Activated naive CD4-positive, alpha-beta T cell treated with anti-CD3 and anti-CD28 coated beads, Interleukin-2, amount 50 U/mL, for 24 hours (primary cell): ENCODE results near the gene ANKRD24.
"Not testable (repeated sequence)": the region's sequence is repeated elsewhere in the genome, so short reads cannot be mapped to it uniquely, and the experiment has no call there.

ENCODE experiments used
- H3K27ac Mint-ChIP-seq: one replicate; pipeline ENCODE4 v1.8.0; 2021; ENCODE audit warnings: mild to moderate bottlenecking, mixed read lengths
- H3K27me3 Mint-ChIP-seq: one replicate; pipeline ENCODE4 v1.8.0; 2021; ENCODE audit warnings: mixed read lengths
- H3K36me3 Mint-ChIP-seq: one replicate; pipeline ENCODE4 v1.8.0; 2021; ENCODE audit warnings: mixed read lengths
- H3K4me1 Mint-ChIP-seq: one replicate; pipeline ENCODE4 v1.8.0; 2021; ENCODE audit warnings: mixed read lengths
- H3K4me3 Mint-ChIP-seq: one replicate; pipeline ENCODE4 v1.8.0; 2021; ENCODE audit warnings: mild to moderate bottlenecking, mixed read lengths
- H3K9me3 Mint-ChIP-seq: one replicate; pipeline ENCODE4 v1.8.0; 2021; ENCODE audit warnings: mixed read lengths

ANKRD24 gene

DNA sequence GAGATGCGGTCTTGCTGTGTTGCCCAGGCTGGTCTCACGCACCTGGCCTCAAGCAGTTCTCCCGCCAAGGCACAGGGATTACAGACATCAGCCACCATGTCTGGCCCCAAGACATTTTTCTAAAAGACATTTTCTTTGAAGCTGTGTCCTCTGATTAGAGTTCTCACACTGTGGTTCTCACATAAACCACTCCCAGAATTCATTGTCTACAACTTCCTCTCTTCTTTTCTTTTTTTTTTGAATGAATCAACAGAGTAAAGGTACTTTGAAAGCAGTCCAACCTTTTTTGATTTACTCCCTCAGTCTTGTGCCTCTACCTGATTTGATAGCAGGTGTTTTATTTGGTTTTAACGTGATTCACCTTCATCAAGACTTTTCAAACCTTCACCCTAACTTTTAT, 82.3 kb downstream of the ANKRD24 start:
- H3K27me3 Mint-ChIP-seq: no peaks in the 10 kb centered on the region
- H3K4me1 Mint-ChIP-seq: peaks cover 32% of the 10 kb centered on the region
- H3K27ac Mint-ChIP-seq: peak overlapping the region; percentile 52
- H3K4me3 Mint-ChIP-seq: peak overlapping the region; percentile 36
- peaks cover 13% of the 10 kb centered on the region for H3K36me3 Mint-ChIP-seq
- no peaks in the 10 kb centered on the region for H3K9me3 Mint-ChIP-seq

GRCh38 chr19:4266253-4267000, 83.9 kb downstream of the ANKRD24 start:
- Mint-ChIP-seq H3K4me1 (peaks cover 32% of the 10 kb centered on the region), H3K4me3 (peak overlapping the region; percentile 51), H3K27me3 (no peaks in the 10 kb centered on the region), H3K27ac (peak overlapping the region; percentile 91), H3K36me3 (peaks cover 10% of the 10 kb centered on the region), H3K9me3 (no peaks in the 10 kb centered on the region)

DNA sequence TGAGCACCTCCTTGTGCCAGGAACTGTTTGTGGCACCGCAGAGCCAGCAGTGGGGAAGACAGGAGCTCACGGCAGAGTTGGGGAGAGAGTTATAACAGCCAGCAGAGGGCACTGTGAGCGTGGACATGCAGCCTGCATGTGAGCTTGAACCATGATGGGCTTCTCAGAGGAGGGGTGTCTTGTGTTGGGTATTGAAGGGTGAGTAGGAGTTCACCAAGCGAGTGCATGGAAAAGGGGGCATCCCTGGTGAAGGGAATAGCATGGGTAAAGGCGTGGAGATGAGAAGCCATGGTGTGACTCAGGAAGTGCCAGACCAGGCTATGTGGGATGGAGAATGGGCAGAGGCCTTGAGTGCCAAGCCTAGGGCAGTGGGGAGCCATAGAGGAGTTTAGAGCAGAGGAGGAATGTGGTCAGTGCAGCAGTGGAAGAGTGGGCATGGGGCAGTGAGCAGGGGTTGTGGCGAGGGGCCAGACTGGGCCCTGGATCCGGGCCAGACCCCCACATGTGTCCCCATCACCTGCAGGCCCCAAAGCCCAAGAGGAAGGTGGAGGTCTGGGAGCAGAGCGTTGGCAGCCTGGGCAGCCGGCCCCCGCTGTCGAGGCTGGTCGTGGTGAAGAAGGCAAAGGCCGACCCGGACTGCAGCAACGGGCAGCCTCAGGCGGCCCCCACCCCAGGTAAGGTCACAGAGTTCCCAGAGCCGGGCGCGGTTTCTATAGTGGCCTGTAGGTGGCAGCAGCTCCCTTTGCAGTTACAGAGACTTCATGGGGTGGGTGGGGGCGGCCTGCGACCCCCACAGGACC, 84.8 kb downstream of the ANKRD24 start:
- Mint-ChIP-seq H3K4me1 (peaks cover 32% of the 10 kb centered on the region), H3K27ac (peak overlapping the region; percentile 66), H3K4me3 (no peak overlapping the region), H3K9me3 (no peaks in the 10 kb centered on the region), H3K36me3 (peaks cover 10% of the 10 kb centered on the region), H3K27me3 (no peaks in the 10 kb centered on the region)

DNA sequence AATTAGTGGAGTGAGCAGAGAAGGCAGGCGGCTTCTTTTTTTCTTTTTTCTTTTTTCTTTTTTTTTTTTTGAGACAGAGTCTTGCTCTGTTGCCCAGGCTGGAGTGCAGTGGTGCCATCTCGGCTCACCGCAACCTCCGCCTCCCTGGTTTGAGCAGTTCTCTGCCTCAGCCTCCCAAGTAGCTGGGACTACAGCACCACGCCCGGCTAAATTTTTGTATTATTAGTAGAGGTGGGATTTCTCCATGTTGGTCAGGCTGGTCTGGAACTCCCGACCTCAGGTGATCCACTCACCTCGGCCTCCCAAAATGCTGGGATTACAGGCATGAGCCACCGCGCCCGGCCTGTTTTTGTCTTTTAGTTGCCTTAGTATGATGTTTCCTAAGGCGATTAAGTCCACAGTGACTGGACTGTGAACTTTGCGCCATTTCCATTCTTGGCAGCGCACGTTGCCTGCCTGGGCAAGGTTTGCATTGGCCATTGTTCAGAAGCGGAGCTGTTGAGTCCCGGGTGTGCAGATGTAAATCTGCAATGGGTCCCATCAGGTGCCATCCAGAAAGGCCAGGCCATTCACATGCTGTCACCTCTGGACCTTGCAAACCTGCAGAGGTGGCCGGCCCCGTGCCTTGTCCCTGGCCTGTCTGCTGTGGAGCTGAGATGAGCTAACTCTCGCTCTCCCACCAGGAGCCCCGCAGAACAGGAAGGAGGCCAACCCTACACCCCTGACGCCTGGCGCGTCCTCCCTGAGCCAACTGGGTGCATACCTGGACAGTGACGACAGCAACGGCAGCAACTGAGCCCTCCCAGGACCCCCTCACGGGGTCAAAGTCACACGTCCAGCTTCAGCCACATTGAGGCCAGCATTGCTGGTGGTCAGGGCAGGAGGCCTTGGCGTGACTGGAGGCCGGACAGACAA, 85.7 kb downstream of the ANKRD24 start:
- no peaks in the 10 kb centered on the region for H3K9me3 Mint-ChIP-seq
- peaks cover 32% of the 10 kb centered on the region for H3K4me1 Mint-ChIP-seq
- no peak overlapping the region for H3K27ac Mint-ChIP-seq
- no peaks in the 10 kb centered on the region for H3K27me3 Mint-ChIP-seq
- no peak overlapping the region for H3K4me3 Mint-ChIP-seq
- H3K36me3 Mint-ChIP-seq: peaks cover 10% of the 10 kb centered on the region

DNA sequence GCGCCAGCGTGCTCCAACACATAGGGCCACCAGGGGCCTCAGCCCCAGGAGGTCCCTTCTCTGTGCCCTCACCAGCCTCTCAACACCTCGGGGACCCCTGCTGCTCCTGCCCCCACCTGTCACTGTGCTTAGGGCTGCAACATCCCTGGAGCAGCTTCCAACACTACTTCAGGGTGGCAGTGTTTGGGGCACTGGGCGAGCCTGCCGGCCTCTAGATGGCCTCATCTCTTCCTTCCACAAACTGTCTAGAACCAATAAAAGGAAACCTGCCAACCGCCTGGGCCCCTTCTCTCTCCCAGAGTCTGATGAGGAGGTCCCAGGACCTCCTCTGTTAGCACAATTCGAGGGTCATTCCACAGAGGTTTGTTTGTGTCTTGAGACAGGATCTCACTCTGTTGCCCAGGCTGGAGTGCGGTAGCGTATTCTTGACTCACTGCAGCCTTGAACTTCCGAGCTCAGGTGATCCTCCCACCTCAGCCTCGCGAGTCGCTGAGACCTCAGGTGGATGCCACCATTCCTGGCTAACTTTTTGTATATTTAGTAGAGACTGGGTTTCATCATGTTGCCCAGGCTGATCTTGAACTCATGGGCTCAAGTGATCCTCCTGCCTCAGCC, 86.4 kb downstream of the ANKRD24 start:
- Mint-ChIP-seq H3K36me3 (peaks cover 10% of the 10 kb centered on the region), H3K27ac (no peak overlapping the region), H3K9me3 (no peaks in the 10 kb centered on the region), H3K27me3 (no peaks in the 10 kb centered on the region), H3K4me3 (no peak overlapping the region), H3K4me1 (peaks cover 28% of the 10 kb centered on the region)

GRCh38 chr19:4272894-4273293, 90.4 kb downstream of the ANKRD24 start:
- Mint-ChIP-seq H3K9me3 (no peaks in the 10 kb centered on the region), H3K4me1 (no peaks in the 10 kb centered on the region), H3K27me3 (no peaks in the 10 kb centered on the region), H3K36me3 (no peaks in the 10 kb centered on the region), H3K27ac (no peak overlapping the region), H3K4me3 (no peak overlapping the region)

DNA sequence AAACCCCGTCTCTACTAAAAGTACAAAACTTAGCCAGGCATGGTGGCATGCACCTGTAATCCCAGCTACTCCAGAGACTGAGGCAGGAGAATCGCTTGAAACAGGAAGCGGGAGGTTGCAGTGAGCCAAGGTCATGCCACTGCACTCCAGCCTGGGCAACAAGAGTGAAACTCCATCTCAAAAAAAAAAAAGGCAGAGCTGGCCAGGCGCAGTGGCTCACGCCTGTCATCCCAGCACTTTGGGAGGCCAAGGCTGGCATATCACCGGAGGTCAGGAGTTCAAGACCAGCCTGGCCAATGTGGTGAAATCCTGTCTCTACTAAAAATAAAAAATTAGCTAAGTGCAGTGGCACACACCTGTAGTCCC, 91.8 kb downstream of the ANKRD24 start:
- H3K4me3 Mint-ChIP-seq, H3K36me3 Mint-ChIP-seq, H3K27ac Mint-ChIP-seq: not testable (repeated sequence)

More for the DNA sequence above, 91.8 kb downstream of the ANKRD24 start:
- H3K9me3 Mint-ChIP-seq, H3K4me1 Mint-ChIP-seq, H3K27me3 Mint-ChIP-seq: not testable (repeated sequence)
